HG03045 (cell line): Measurements from ENCODE around the gene DR1.
"Not testable (repeated sequence)": the region's sequence is repeated elsewhere in the genome, so short reads cannot be mapped to it uniquely, and the experiment has no call there.

Source experiments
- ATAC-seq: cut with Tn5 transposase; IDR thresholded peaks from one replicate; pipeline ENCODE4 v1.9.1; 2021; ENCODE audit warnings: mild to moderate bottlenecking, moderate library complexity; ENCODE audit not compliant: unreplicated experiment

The DR1 gene

GRCh38 chr1:93374334-93375106 is 28.8 kb downstream of the DR1 start:
- no peak for ATAC-seq

GRCh38 chr1:93384656-93385055 is 38.9 kb downstream of the DR1 start:
- no peak for ATAC-seq

DNA sequence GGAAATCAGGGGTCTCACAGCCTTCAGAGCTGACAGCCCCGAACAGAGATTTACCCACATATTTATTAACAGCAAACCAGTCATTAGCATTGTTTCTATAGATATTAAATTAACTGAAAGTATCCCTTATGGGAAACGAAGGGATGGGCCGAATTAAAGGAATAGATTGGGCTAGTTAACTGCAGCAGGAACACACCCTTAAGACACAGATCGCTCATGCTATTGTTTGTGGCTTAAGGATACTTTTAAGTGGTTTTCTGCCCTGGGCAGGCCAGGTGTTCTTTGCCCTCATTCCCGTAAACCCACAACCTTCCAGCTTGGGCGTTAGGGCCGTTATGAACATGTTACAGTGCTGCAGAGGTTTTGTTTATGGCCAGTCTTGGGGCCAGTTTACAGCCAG is 40.6 kb downstream of the DR1 start:
- ATAC-seq = not testable (repeated sequence)

- no peak for ATAC-seq
Observed at GRCh38 chr1:93394514-93394913, 48.8 kb downstream of the DR1 start.

GRCh38 chr1:93395195-93395594 is 49.5 kb downstream of the DR1 start:
- ATAC-seq = no peak

- ATAC-seq = no peak
Observed at GRCh38 chr1:93399781-93400180, 54.1 kb downstream of the DR1 start.

DNA sequence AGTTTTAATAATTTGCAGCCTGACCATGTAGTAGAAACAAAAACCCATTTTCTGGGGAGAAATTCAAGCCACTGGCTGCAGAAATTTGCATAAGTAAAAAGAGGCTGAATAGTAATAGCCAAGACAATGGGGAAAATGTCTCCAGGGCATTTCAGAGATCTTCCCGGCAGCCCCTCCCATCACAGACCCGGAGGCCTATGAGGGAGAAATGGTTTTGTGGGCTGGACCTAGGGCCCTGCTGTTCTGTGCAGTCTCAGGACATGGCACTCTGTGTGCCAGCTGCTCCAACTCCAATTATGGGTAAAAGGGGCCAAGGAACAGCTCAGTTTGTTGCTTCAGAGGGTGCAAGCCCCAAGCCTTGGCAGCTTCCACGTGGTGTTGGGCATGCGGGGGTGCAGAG is 62.5 kb downstream of the DR1 start:
- ATAC-seq = no peak

DNA sequence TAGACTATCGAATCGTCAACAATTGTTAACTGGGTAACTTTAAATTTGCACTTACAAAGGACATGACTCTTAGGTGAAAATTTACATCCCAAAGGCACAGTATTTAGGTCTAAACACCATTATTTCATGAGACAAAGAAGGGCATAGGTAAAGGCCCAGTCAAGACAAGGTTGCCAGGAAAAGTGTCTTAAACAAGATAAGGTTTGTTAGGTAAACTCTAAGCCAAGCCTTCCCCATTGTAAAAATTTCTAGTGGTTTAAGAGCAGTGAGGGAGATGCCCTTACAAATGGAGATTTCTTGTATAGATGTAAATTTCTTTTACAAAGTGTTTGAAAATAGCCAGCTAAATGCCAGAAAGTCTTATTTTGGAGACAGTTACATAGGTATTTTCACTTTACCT is 65.3 kb downstream of the DR1 start:
- ATAC-seq = no peak

GRCh38 chr1:93414749-93415148 is 69.0 kb downstream of the DR1 start:
- no peak for ATAC-seq

DNA sequence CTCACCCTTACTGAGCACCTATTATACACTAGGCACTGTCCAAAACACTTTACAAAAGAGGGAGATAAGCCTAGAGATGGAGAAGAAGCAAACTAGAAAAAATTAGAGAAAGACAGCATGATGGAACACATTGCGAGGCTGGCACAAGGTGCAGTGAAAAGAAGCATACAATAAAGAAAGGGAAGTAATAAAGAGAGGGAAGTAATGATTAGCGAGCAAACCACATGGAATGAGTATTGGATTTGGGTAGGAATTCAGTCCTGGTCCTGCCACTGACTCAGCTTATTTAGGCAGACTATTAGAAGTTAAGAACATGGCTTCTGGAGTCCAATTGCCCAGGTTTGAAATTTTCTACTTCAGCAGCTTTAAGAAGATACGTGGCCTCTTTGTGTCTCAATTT is 69.6 kb downstream of the DR1 start:
- ATAC-seq = no peak

DNA sequence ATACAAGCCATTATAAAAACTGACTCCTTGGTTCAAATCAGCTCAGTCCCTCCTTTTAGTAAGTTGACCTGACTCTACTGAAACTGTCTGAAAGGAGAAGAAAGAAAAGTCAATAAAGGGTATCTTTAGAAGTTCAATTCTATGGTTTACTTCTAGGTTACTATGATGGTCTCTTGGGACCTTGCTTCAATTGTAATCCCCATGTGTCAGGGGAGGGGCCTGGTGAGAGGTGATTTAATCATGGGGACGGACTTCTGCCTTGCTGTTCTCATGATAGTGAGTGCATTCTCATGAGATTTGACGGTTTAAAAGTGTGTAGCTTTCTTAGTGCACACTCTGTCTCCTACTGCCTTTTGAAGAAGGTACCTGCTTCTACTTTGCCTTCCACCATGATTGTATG is 70.5 kb downstream of the DR1 start:
- no peak for ATAC-seq
